Hepatocyte (in vitro differentiated cells): ENCODE data around the gene USP6NL.

ENCODE experiments used
- EZH2 ChIP-seq: fragments of 200-600 bp; sonication (generic); IDR thresholded peaks from 2 replicates; pipeline ENCODE4 v1.6.1; 2016; ENCODE audit warnings: antibody characterized with exemption, mild to moderate bottlenecking, borderline replicate concordance
- EZH2phosphoT487 ChIP-seq: fragments of 200-600 bp; sonication (generic); IDR thresholded peaks from one replicate; pipeline ENCODE4 v1.6.1; 2018; ENCODE audit warnings: antibody characterized with exemption, mild to moderate bottlenecking, low read depth, moderate library complexity; ENCODE audit not compliant: unreplicated experiment, severe bottlenecking
- TF ChIP-seq, protein P1 (sequence below): fragments of 200-600 bp; sonication (generic); IDR thresholded peaks from 2 replicates; pipeline ENCODE4 v1.5.1; 2016; ENCODE audit warnings: antibody characterized with exemption, mild to moderate bottlenecking; ENCODE audit not compliant: poor library complexity

DNA sequence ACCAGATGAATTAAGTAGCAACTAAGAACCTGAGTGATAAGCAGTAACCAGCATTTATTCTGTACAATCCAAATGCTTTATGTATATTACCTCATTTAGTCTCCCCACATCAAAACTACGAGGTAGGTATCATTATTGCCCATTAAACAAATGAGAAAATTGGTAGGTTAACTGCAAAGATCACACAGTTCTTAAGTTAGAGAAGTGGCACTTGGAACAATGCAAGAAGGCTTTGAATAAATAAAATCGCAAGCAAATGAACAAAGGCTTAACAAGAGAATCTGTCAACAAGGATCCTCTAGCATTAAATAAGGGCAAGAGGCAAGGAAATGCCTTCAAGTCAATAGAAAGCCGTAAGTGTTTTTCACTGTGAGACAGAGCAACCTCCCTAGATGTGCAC is 70.2 kb downstream of the USP6NL start:
- TF ChIP-seq, protein P1, sequence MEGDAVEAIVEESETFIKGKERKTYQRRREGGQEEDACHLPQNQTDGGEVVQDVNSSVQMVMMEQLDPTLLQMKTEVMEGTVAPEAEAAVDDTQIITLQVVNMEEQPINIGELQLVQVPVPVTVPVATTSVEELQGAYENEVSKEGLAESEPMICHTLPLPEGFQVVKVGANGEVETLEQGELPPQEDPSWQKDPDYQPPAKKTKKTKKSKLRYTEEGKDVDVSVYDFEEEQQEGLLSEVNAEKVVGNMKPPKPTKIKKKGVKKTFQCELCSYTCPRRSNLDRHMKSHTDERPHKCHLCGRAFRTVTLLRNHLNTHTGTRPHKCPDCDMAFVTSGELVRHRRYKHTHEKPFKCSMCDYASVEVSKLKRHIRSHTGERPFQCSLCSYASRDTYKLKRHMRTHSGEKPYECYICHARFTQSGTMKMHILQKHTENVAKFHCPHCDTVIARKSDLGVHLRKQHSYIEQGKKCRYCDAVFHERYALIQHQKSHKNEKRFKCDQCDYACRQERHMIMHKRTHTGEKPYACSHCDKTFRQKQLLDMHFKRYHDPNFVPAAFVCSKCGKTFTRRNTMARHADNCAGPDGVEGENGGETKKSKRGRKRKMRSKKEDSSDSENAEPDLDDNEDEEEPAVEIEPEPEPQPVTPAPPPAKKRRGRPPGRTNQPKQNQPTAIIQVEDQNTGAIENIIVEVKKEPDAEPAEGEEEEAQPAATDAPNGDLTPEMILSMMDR = no peak
- TF ChIP-seq EZH2 (no peak), EZH2phosphoT487 (no peak)
